ENCODE results near the gene CEL. TPM values are rescaled to one million over a fixed set of nuclear protein-coding genes. Genes with fewer than 3 reads are reported as not detected.

CEL gene
- total RNA-seq, 1 experiment from 2014 or later = 3.6 TPM

- Histone ChIP-seq H2BK5ac (ENCODE audit: insufficient read length, low read length) (no peak overlapping the region), H4K91ac (ENCODE audit: insufficient read length, low read depth, low read length) (no peak overlapping the region), H3K79me1 (ENCODE audit: insufficient read depth, low read depth, low read length, poor library complexity, severe bottlenecking) (no peaks in the 10 kb centered on the region), H3K23ac (ENCODE audit: insufficient read length, low read depth, low read length) (no peak overlapping the region), H2AFZ (ENCODE audit: low read length) (no peak overlapping the region), H4K8ac (replicated peaks; ENCODE audit: insufficient read length, low read depth, low read length) (no peak overlapping the region), H2BK120ac (ENCODE audit: low read depth, low read length, poor library complexity, severe bottlenecking) (no peak overlapping the region), H3K4me1 (ENCODE audit: insufficient read depth, low read length) (no peaks in the 10 kb centered on the region), H3K27ac (ENCODE audit: insufficient read length, low read depth, low read length) (no peak overlapping the region), H3T11ph (ENCODE audit: low read length) (no peak overlapping the region), H3K4me2 (ENCODE audit: insufficient read depth, insufficient read length, low read length) (no peak overlapping the region), H2BK15ac (ENCODE audit: low read depth, low read length) (no peak overlapping the region), H4K20me1 (ENCODE audit: control insufficient read depth, insufficient read depth, insufficient read length) (no peaks in the 10 kb centered on the region), H3K14ac (ENCODE audit: insufficient read depth, low read length) (no peak overlapping the region), H3K23me2 (ENCODE audit: insufficient read length, low read depth, low read length, poor library complexity, severe bottlenecking) (no peaks in the 10 kb centered on the region), H3K18ac (ENCODE audit: insufficient read length, low read depth, low read length) (no peak overlapping the region), H2AK5ac (ENCODE audit: insufficient read length, low read length) (no peak overlapping the region), H3K79me2 (ENCODE audit: insufficient read depth, low read length) (no peaks in the 10 kb centered on the region), H3K4ac (ENCODE audit: low read depth, low read length) (no peak overlapping the region), H3K27me3 (ENCODE audit: insufficient read depth, low read length) (no peaks in the 10 kb centered on the region), H2BK12ac (ENCODE audit: insufficient read length, low read depth, low read length) (no peak overlapping the region), H4K5ac (ENCODE audit: insufficient read length, low read depth, low read length) (no peak overlapping the region), H2BK20ac (ENCODE audit: low read depth, low read length, poor library complexity, severe bottlenecking) (no peak overlapping the region), H3K56ac (ENCODE audit: insufficient read length, low read depth, low read length) (no peak overlapping the region), H3K9me3 (ENCODE audit: control insufficient read depth, low read depth, low read length) (no peaks in the 10 kb centered on the region), H3K9ac (ENCODE audit: extremely low read depth, insufficient read length, low read length) (no peak overlapping the region)
- WGBS (ENCODE audit: extremely low coverage, insufficient read length, low lambda C conversion rate) = no CpG with 5 or more reads among the region's 15 CpGs
- Mint-ChIP-seq H3K27ac (no peak overlapping the region; a peak in 1 of 7 replicates), H3K36me3 (ENCODE audit: insufficient read depth in 1 of 3, low read depth in 3 of 3) (peaks cover 25 to 57% (median 48%) of the 10 kb centered on the region in 3 experiments; a peak in 6 of 7 replicates), H3K4me3 (no peak overlapping the region), H3K9me3 (no peaks in the 10 kb centered on the region), H3K27me3 (ENCODE audit: low read depth) (no peaks in the 10 kb centered on the region), H3K4me1 (peaks cover 2 to 9% of the 10 kb centered on the region in 2 experiments; a peak in 2 of 4 replicates)
- DNase-seq = no peak
- TF ChIP-seq CTCF (conservative IDR thresholded peaks at IDR 0.05) = no peak
Measured at GRCh38 chr9:133104718-133105460, 43.1 kb downstream of the CEL start.
